GF-D8 (cell line): ENCODE data around the gene AMPD1.

Experiments
- DNase-seq: peaks from one replicate; lab custom pipeline; 2025; lab: John Stamatoyannopoulos, UW

Gene AMPD1

GRCh38 chr1:114695430-114696058, at the start of gene AMPD1:
Gene AMPD1, minus strand, starts transcription at chr1:114695546. Its CDS starts 75 bp downstream, at chr1:114695471.
- DNase-seq = no peak

- no peak for DNase-seq
These were observed 46.8 kb upstream of the AMPD1 start for GRCh38 chr1:114741963-114742746.

GRCh38 chr1:114740331-114740730, 45.0 kb upstream of the AMPD1 start:
- DNase-seq = no peak

- no peak for DNase-seq
These were observed 42.0 kb upstream of the AMPD1 start for GRCh38 chr1:114737314-114737849.

GRCh38 chr1:114735479-114735878, 40.1 kb upstream of the AMPD1 start:
- no peak for DNase-seq

GRCh38 chr1:114729782-114730181, 34.4 kb upstream of the AMPD1 start:
- DNase-seq = no peak

GRCh38 chr1:114728553-114728952, 33.2 kb upstream of the AMPD1 start:
- DNase-seq = no peak

GRCh38 chr1:114725230-114725629, 29.9 kb upstream of the AMPD1 start:
- DNase-seq = no peak

GRCh38 chr1:114723915-114724314, 28.6 kb upstream of the AMPD1 start:
- no peak for DNase-seq

GRCh38 chr1:114723457-114723856, 28.1 kb upstream of the AMPD1 start:
- no peak for DNase-seq

GRCh38 chr1:114720492-114720891, 25.1 kb upstream of the AMPD1 start:
- no peak for DNase-seq

GRCh38 chr1:114719424-114719787, 24.1 kb upstream of the AMPD1 start:
- no peak for DNase-seq

- no peak for DNase-seq
These were observed 23.5 kb upstream of the AMPD1 start for GRCh38 chr1:114718661-114719423.

GRCh38 chr1:114716304-114717170, 21.2 kb upstream of the AMPD1 start, which contains the start of gene NRAS:
Gene NRAS, minus strand, starts transcription at chr1:114716771. Its CDS starts 611 bp downstream, at chr1:114716160.
- peak; percentile 72 for DNase-seq

GRCh38 chr1:114715952-114716303, 20.6 kb upstream of the AMPD1 start:
- DNase-seq = no peak

GRCh38 chr1:114712977-114713376, 17.6 kb upstream of the AMPD1 start:
- no peak for DNase-seq

GRCh38 chr1:114710360-114710759, 15.0 kb upstream of the AMPD1 start:
- no peak for DNase-seq

GRCh38 chr1:114707604-114708003, 12.3 kb upstream of the AMPD1 start:
- no peak for DNase-seq

- DNase-seq = no peak
These were observed 7.9 kb upstream of the AMPD1 start for GRCh38 chr1:114703242-114703641.

- no peak for DNase-seq
These were observed 7.4 kb upstream of the AMPD1 start for GRCh38 chr1:114702737-114703136.

- DNase-seq = no peak
These were observed 6.6 kb upstream of the AMPD1 start for GRCh38 chr1:114701931-114702330.
